Measurements from ENCODE around the gene USP53. TPM values are rescaled to one million over a fixed set of nuclear protein-coding genes. Genes with fewer than 3 reads are reported as not detected.

The USP53 gene
- total and polyA plus RNA-seq, 2 of the 13 experiments (the other 11 are each of a cell fraction or from before 2014, with no cell fraction given), result 5.3 to 8.1 TPM

- TF ChIP-seq, protein P1, sequence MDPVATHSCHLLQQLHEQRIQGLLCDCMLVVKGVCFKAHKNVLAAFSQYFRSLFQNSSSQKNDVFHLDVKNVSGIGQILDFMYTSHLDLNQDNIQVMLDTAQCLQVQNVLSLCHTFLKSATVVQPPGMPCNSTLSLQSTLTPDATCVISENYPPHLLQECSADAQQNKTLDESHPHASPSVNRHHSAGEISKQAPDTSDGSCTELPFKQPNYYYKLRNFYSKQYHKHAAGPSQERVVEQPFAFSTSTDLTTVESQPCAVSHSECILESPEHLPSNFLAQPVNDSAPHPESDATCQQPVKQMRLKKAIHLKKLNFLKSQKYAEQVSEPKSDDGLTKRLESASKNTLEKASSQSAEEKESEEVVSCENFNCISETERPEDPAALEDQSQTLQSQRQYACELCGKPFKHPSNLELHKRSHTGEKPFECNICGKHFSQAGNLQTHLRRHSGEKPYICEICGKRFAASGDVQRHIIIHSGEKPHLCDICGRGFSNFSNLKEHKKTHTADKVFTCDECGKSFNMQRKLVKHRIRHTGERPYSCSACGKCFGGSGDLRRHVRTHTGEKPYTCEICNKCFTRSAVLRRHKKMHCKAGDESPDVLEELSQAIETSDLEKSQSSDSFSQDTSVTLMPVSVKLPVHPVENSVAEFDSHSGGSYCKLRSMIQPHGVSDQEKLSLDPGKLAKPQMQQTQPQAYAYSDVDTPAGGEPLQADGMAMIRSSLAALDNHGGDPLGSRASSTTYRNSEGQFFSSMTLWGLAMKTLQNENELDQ (CRISPR knock-in tag; IDR thresholded peaks at IDR 0.05; ENCODE audit: borderline replicate concordance), result no peak
- peak; percentile 90 for TF ChIP-seq ZMAT3 (CRISPR knock-in tag; conservative IDR thresholded peaks at IDR 0.05)
- TF ChIP-seq ZNF160 (CRISPR knock-in tag; IDR thresholded peaks at IDR 0.05), result no peak; the same call in none of the 2 replicates
- TF ChIP-seq THYN1 (CRISPR knock-in tag; IDR thresholded peaks at IDR 0.05; ENCODE audit: borderline replicate concordance, low read depth), result no peak
- TF ChIP-seq PAWR (CRISPR knock-in tag; IDR thresholded peaks at IDR 0.05; ENCODE audit: borderline replicate concordance), result no peak
- TF ChIP-seq ZNF558 (CRISPR knock-in tag; IDR thresholded peaks at IDR 0.05; ENCODE audit: borderline replicate concordance), result 0 out of 2 replicates have a peak, but pooled peaks have one; percentile 44
- no peak for TF ChIP-seq ZNF143 (CRISPR knock-in tag; IDR thresholded peaks at IDR 0.05)
- TF ChIP-seq, protein P2, sequence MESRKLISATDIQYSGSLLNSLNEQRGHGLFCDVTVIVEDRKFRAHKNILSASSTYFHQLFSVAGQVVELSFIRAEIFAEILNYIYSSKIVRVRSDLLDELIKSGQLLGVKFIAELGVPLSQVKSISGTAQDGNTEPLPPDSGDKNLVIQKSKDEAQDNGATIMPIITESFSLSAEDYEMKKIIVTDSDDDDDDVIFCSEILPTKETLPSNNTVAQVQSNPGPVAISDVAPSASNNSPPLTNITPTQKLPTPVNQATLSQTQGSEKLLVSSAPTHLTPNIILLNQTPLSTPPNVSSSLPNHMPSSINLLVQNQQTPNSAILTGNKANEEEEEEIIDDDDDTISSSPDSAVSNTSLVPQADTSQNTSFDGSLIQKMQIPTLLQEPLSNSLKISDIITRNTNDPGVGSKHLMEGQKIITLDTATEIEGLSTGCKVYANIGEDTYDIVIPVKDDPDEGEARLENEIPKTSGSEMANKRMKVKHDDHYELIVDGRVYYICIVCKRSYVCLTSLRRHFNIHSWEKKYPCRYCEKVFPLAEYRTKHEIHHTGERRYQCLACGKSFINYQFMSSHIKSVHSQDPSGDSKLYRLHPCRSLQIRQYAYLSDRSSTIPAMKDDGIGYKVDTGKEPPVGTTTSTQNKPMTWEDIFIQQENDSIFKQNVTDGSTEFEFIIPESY (CRISPR knock-in tag; IDR thresholded peaks at IDR 0.05), result no peak
- TF ChIP-seq, protein P3, sequence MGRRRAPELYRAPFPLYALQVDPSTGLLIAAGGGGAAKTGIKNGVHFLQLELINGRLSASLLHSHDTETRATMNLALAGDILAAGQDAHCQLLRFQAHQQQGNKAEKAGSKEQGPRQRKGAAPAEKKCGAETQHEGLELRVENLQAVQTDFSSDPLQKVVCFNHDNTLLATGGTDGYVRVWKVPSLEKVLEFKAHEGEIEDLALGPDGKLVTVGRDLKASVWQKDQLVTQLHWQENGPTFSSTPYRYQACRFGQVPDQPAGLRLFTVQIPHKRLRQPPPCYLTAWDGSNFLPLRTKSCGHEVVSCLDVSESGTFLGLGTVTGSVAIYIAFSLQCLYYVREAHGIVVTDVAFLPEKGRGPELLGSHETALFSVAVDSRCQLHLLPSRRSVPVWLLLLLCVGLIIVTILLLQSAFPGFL (CRISPR knock-in tag; IDR thresholded peaks at IDR 0.05), result no peak
- TF ChIP-seq SETDB1 (CRISPR knock-in tag; IDR thresholded peaks at IDR 0.05; ENCODE audit: borderline replicate concordance), result no peak
- TF ChIP-seq PHF8 (CRISPR knock-in tag; IDR thresholded peaks at IDR 0.05), result peak; percentile 63
- peak; percentile 79; the same call in 1 of the 2 replicates for TF ChIP-seq ZNF782 (CRISPR knock-in tag; IDR thresholded peaks at IDR 0.05; ENCODE audit: borderline replicate concordance)
- TF ChIP-seq ELF4 (CRISPR knock-in tag; IDR thresholded peaks at IDR 0.05; ENCODE audit: borderline replicate concordance), result no peak
- no peak for TF ChIP-seq SOX6 (IDR thresholded peaks at IDR 0.05)
- peak; percentile 17; the same call in 1 of the 2 replicates for TF ChIP-seq SOX6 (CRISPR knock-in tag; IDR thresholded peaks at IDR 0.05)
- no peak for TF ChIP-seq PRMT3 (CRISPR knock-in tag; IDR thresholded peaks at IDR 0.05; ENCODE audit: borderline replicate concordance, low read depth)
- TF ChIP-seq TEAD2 (CRISPR knock-in tag; IDR thresholded peaks at IDR 0.05), result no peak
- peak; percentile 23 for TF ChIP-seq ELF3 (CRISPR knock-in tag; IDR thresholded peaks at IDR 0.05)
- TF ChIP-seq ZNF577 (CRISPR knock-in tag; IDR thresholded peaks at IDR 0.05; ENCODE audit: borderline replicate concordance, low read depth), result no peak
- no peak for TF ChIP-seq WIZ (CRISPR knock-in tag; IDR thresholded peaks at IDR 0.05)
- TF ChIP-seq ZNF652 (CRISPR knock-in tag; IDR thresholded peaks at IDR 0.05; ENCODE audit: borderline replicate concordance, low read depth), result no peak
- 0 out of 2 replicates have a peak, but pooled peaks have one; percentile 42 for TF ChIP-seq ZBTB38 (CRISPR knock-in tag; IDR thresholded peaks at IDR 0.05)
Observed at GRCh38 chr4:119212964-119213606, 572 bp downstream of the USP53 start (continued).
